HG03571 (cell line): ENCODE results near the gene EPB41L4A.
A peak's percentile ranks its signal among the peaks of the same experiment; 100 is the strongest.
"Not testable (repeated sequence)": the region's sequence is repeated elsewhere in the genome, so short reads cannot be mapped to it uniquely, and the experiment has no call there.

ENCODE experiments used
- ATAC-seq: cut with Tn5 transposase; IDR thresholded peaks from one replicate; pipeline ENCODE4 v1.9.1; 2021; ENCODE audit not compliant: unreplicated experiment

Gene EPB41L4A

GRCh38 chr5:112217843-112218579 is 201.1 kb downstream of the EPB41L4A start:
- no peak for ATAC-seq

- ATAC-seq, result no peak
These were observed 202.9 kb downstream of the EPB41L4A start for GRCh38 chr5:112216140-112216539.

- ATAC-seq, result no peak
These were observed 208.6 kb downstream of the EPB41L4A start for GRCh38 chr5:112210430-112211005.

GRCh38 chr5:112208699-112209615 is 210.1 kb downstream of the EPB41L4A start:
- ATAC-seq, result no peak

GRCh38 chr5:112208195-112208594 is 210.9 kb downstream of the EPB41L4A start:
- not testable (repeated sequence) for ATAC-seq

- no peak for ATAC-seq
These were observed 213.2 kb downstream of the EPB41L4A start for GRCh38 chr5:112205846-112206245.

GRCh38 chr5:112203229-112203628 is 215.8 kb downstream of the EPB41L4A start:
- no peak for ATAC-seq

- ATAC-seq, result no peak
These were observed 216.4 kb downstream of the EPB41L4A start for GRCh38 chr5:112202694-112203093.

- no peak for ATAC-seq
These were observed 217.9 kb downstream of the EPB41L4A start for GRCh38 chr5:112201141-112201540.

GRCh38 chr5:112200131-112200530 is 218.9 kb downstream of the EPB41L4A start:
- ATAC-seq, result no peak

- ATAC-seq, result no peak
These were observed 222.5 kb downstream of the EPB41L4A start for GRCh38 chr5:112196584-112196983.

- no peak for ATAC-seq
These were observed 223.2 kb downstream of the EPB41L4A start for GRCh38 chr5:112195924-112196323.

GRCh38 chr5:112192866-112193265 is 226.2 kb downstream of the EPB41L4A start:
- no peak for ATAC-seq

- ATAC-seq, result no peak
These were observed 227.0 kb downstream of the EPB41L4A start for GRCh38 chr5:112192072-112192471.

GRCh38 chr5:112189391-112189790 is 229.7 kb downstream of the EPB41L4A start:
- ATAC-seq, result no peak

- no peak for ATAC-seq
These were observed 232.6 kb downstream of the EPB41L4A start for GRCh38 chr5:112186401-112186990.

GRCh38 chr5:112183874-112184273 is 235.2 kb downstream of the EPB41L4A start:
- no peak for ATAC-seq

GRCh38 chr5:112183103-112183711 is 235.9 kb downstream of the EPB41L4A start:
- no peak for ATAC-seq

- ATAC-seq, result no peak
These were observed 239.8 kb downstream of the EPB41L4A start for GRCh38 chr5:112179290-112179689.

GRCh38 chr5:112174959-112175594 is 244.0 kb downstream of the EPB41L4A start:
- peak; percentile 75 for ATAC-seq
